ENCODE data around the gene PCP4. TPM values are rescaled to one million over a fixed set of nuclear protein-coding genes. Genes with fewer than 3 reads are reported as not detected.

PCP4 gene
- total RNA-seq, 1 donor = not detected

GRCh38 chr21:39840373-39841097 is 26.7 kb upstream of the PCP4 start:
- no peak for TF ChIP-seq CTCF (IDR thresholded peaks at IDR 0.05; ENCODE audit: insufficient read depth, low read length)
- no peak overlapping the region for H3K4me3 ChIP-seq (ENCODE audit: low read depth, low read length)
- DNase-seq (ENCODE audit: low read depth) = no peak

GRCh38 chr21:39842741-39843459 is 24.3 kb upstream of the PCP4 start:
- no peak for TF ChIP-seq CTCF (IDR thresholded peaks at IDR 0.05; ENCODE audit: insufficient read depth, low read length)
- H3K4me3 ChIP-seq (ENCODE audit: low read depth, low read length) = no peak overlapping the region
- no peak for DNase-seq (ENCODE audit: low read depth)

GRCh38 chr21:39843483-39843882 is 23.8 kb upstream of the PCP4 start:
- TF ChIP-seq CTCF (IDR thresholded peaks at IDR 0.05; ENCODE audit: insufficient read depth, low read length) = no peak
- DNase-seq (ENCODE audit: low read depth) = no peak
- H3K4me3 ChIP-seq (ENCODE audit: low read depth, low read length) = no peak overlapping the region

- no peak for DNase-seq (ENCODE audit: low read depth)
- no peak overlapping the region for H3K4me3 ChIP-seq (ENCODE audit: low read depth, low read length)
- TF ChIP-seq CTCF (IDR thresholded peaks at IDR 0.05; ENCODE audit: insufficient read depth, low read length) = no peak
Observed at GRCh38 chr21:39843916-39844315, 23.3 kb upstream of the PCP4 start.

GRCh38 chr21:39845571-39846130 is 21.6 kb upstream of the PCP4 start:
- no peak for DNase-seq (ENCODE audit: low read depth)
- no peak overlapping the region for H3K4me3 ChIP-seq (ENCODE audit: low read depth, low read length)
- TF ChIP-seq CTCF (IDR thresholded peaks at IDR 0.05; ENCODE audit: insufficient read depth, low read length) = no peak

GRCh38 chr21:39847877-39848276 is 19.4 kb upstream of the PCP4 start:
- no peak for TF ChIP-seq CTCF (IDR thresholded peaks at IDR 0.05; ENCODE audit: insufficient read depth, low read length)
- no peak for DNase-seq (ENCODE audit: low read depth)
- H3K4me3 ChIP-seq (ENCODE audit: low read depth, low read length) = no peak overlapping the region
